OCI-LY1 (cell line): ENCODE results near the gene OOSP4B.

ENCODE experiments used
- CTCF ChIP-seq: fragments of 200-600 bp; sonication (generic), shearing (Covaris generic); IDR thresholded peaks from 2 replicates; pipeline ENCODE4 v1.5.1; 2017; ENCODE audit warnings: mild to moderate bottlenecking, antibody characterized with exemption, low read length, moderate library complexity, mixed read lengths
- EZH2 ChIP-seq: fragments of 200-600 bp; sonication (generic), shearing (Covaris generic); IDR thresholded peaks from 2 replicates; pipeline ENCODE4 v1.8.0; 2017; ENCODE audit warnings: borderline replicate concordance, mixed run types, mild to moderate bottlenecking, antibody characterized with exemption, low read length, moderate library complexity, mixed read lengths

GRCh38 chr11:60080535-60080934 lies 63.6 kb downstream of the OOSP4B start:
- TF ChIP-seq EZH2, result no peak
- TF ChIP-seq CTCF, result no peak
